ENCODE measurements around the gene OR52W1. TPM values are rescaled to one million over a fixed set of nuclear protein-coding genes. Genes with fewer than 3 reads are reported as not detected.

OR52W1 gene
- total RNA-seq, 1 donor from 2014 or later: not detected

Other genes starting within 250 kb of the OR52W1 start
- not detected in 2 replicates for gene OR56A5, start 230.7 kb upstream of the OR52W1 start, total RNA-seq
- not detected in 2 replicates for gene OR52L1, start 212.2 kb upstream of the OR52W1 start, total RNA-seq
- gene OR56A4, start 192.3 kb upstream of the OR52W1 start, total RNA-seq: not detected in 2 replicates
- gene OR56A1, start 168.5 kb upstream of the OR52W1 start, total RNA-seq: 0.14 TPM in 1 of 2 replicates, not detected in the other
- not detected in 2 replicates for gene OR56B4, start 91.5 kb upstream of the OR52W1 start, total RNA-seq
- 0.09 TPM in 1 of 2 replicates, not detected in the other for gene OR52B2, start 28.9 kb upstream of the OR52W1 start, total RNA-seq
- gene C11orf42, start 6.3 kb downstream of the OR52W1 start, total RNA-seq: not detected in 2 replicates
- 9.5 and 15.1 TPM in 2 replicates for gene FHIP1B, start 35.4 kb downstream of the OR52W1 start, total RNA-seq
- gene CNGA4, start 39.9 kb downstream of the OR52W1 start, total RNA-seq: 0.09 TPM in 1 of 2 replicates, not detected in the other
- not detected in 2 replicates for gene CCKBR, start 60.6 kb downstream of the OR52W1 start, total RNA-seq
- gene CAVIN3, start 121.3 kb downstream of the OR52W1 start, total RNA-seq: 201 and 220 TPM in 2 replicates
- 25.2 and 27.6 TPM in 2 replicates for gene SMPD1, start 191.2 kb downstream of the OR52W1 start, total RNA-seq
- gene APBB1, start 219.9 kb downstream of the OR52W1 start, total RNA-seq: 43.9 and 52.9 TPM in 2 replicates
- gene HPX, start 241.8 kb downstream of the OR52W1 start, total RNA-seq: 0.19 and 0.51 TPM in 2 replicates